H1 (cell line): ENCODE results near the gene HACD3. TPM values are rescaled to one million over a fixed set of nuclear protein-coding genes. Genes with fewer than 3 reads are reported as not detected.

Experiments used
- E2F6 ChIP-seq: IDR thresholded peaks from 2 replicates; pipeline ENCODE4 v1.6.1; 2012; ENCODE audit warnings: inconsistent platforms
- GTF2F1 ChIP-seq: IDR thresholded peaks from 2 replicates; pipeline ENCODE4 v1.6.1; 2012; ENCODE audit warnings: low read depth, low read length, improper control_type of control experiment, borderline replicate concordance
- KDM1A ChIP-seq: fragments of 200-600, 300-600 bp; sonication (generic); IDR thresholded peaks from 2 replicates; pipeline ENCODE4 v1.7.1; 2016; ENCODE audit warnings: mild to moderate bottlenecking, low read length, borderline replicate concordance
- RNF2 ChIP-seq: fragments of 200-900, 300-1000 bp; sonication (generic); IDR thresholded peaks from 2 replicates; pipeline ENCODE4 v1.7.1; 2016; ENCODE audit warnings: borderline replicate concordance, low read depth, mild to moderate bottlenecking, antibody characterized with exemption, low read length; ENCODE audit not compliant: poor library complexity, severe bottlenecking; ENCODE audit errors: missing control alignments
- polyA plus RNA-seq, 7 experiments: library from polyadenylated mRNA; depleted of rRNA in 3 of 7; stranded (reverse) in 5 of 7; unstranded in 2 of 7; fragments of >200 nt in 5 of 7; fragments of 200-250 nt in 2 of 7; gene quantifications; 1 replicate in 5 of 7; 2 replicates in 1 of 7; 4 replicates in 1 of 7; pipeline versions ENCODE4 v1.2.1 to v1.2.3, GENCODE V29; 2011 to 2013; ENCODE audit warnings: missing spikeins in 2 of 7, mixed read lengths in 2 of 7
- total RNA-seq: library from RNA; stranded (reverse); fragmentation: NEBNext Ultra II Directional; extraction: Animal tissue kit (Norgen Biotek cat#: 25700); gene quantifications from 2 replicates; pipeline ENCODE4 v1.2.1, GENCODE V29; 2021

The HACD3 gene
- total and polyA plus RNA-seq, 2 of the 8 experiments (the other 6 are each of a cell fraction or from before 2014, with no cell fraction given), result 78.8 to 120 TPM

DNA sequence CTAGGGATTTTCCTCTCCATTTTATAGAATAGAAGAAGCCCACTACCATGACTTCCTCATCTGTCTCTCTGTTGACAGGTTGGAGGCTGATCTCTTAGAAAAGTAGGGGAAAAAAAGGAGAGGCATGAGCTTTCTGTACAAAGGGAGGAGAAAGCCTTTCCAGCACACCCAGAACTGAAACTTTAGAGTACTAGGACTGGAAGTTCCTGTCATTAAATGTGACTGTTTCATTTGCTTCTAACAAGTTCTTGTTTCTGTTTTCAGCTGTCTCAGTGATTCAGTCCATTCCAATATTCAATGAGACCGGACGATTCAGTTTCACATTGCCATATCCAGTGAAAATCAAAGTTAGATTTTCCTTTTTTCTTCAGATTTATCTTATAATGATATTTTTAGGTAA is 41.7 kb downstream of the HACD3 start (continued):
- TF ChIP-seq E2F6, result no peak
- no peak for TF ChIP-seq GTF2F1
- no peak for TF ChIP-seq KDM1A
- no peak for TF ChIP-seq RNF2
- TF ChIP-seq, all 59 proteins: peak for 0
